Suprapubic skin (tissue), 4 donors: ENCODE data around the gene SNUPN. TPM values are rescaled to one million over a fixed set of nuclear protein-coding genes. Genes with fewer than 3 reads are reported as not detected.

Source experiments
- DNase-seq, 2 donors: peaks; one replicate each; pipeline ENCODE4 v3.0.0-alpha.2; 2019; ENCODE audit warnings: low spot score in 2 of 2
- H3K27ac ChIP-seq: fragments of 200-600 bp; sonication (generic); one replicate; pipeline ENCODE4 v1.5.1; 2019
- H3K27me3 ChIP-seq: fragments of 200-600 bp; sonication (generic); one replicate; pipeline ENCODE4 v1.5.1; 2019
- H3K36me3 ChIP-seq: fragments of 200-600 bp; sonication (generic); one replicate; pipeline ENCODE4 v1.5.1; 2019
- H3K4me1 ChIP-seq: fragments of 200-600 bp; sonication (generic); one replicate; pipeline ENCODE4 v1.5.1; 2019
- H3K4me3 ChIP-seq: fragments of 200-600 bp; sonication (generic); one replicate; pipeline ENCODE4 v1.5.1; 2019; ENCODE audit warnings: mild to moderate bottlenecking
- H3K9me3 ChIP-seq: fragments of 200-600 bp; sonication (generic); one replicate; pipeline ENCODE4 v1.5.1; 2019
- CTCF ChIP-seq, 2 donors: fragments of 200-600 bp in 1 of 2; fragments of 450-650 bp in 1 of 2; sonication (generic) in 1 of 2; IDR thresholded peaks; one replicate each; pipeline ENCODE4 v1.5.1; 2016 to 2019; ENCODE audit warnings: antibody characterized with exemption in 2 of 2, mild to moderate bottlenecking in 1 of 2, moderate library complexity in 1 of 2
- EP300 ChIP-seq: sonication (generic); formaldehyde crosslinking; IDR thresholded peaks from one replicate; pipeline ENCODE4 v1.6.1; 2017; ENCODE audit warnings: antibody characterized with exemption
- POLR2A ChIP-seq, 2 donors: fragments of 450-650 bp; IDR thresholded peaks; one replicate each; pipeline ENCODE4 v1.6.1; 2017; ENCODE audit warnings: antibody characterized with exemption in 2 of 2, mild to moderate bottlenecking in 2 of 2, moderate library complexity in 2 of 2
- POLR2AphosphoS5 ChIP-seq, 3 donors: sonication (generic); formaldehyde crosslinking; IDR thresholded peaks; one replicate each; pipeline ENCODE4 v1.6.1; 2017; ENCODE audit warnings: antibody characterized with exemption in 3 of 3
- WGBS: methylation state at CpG from one replicate; pipeline ENCODE4 v1.1.5; 2018; 5-methylcytosine and 5-hydroxymethylcytosine counted together
- total RNA-seq, 4 donors: library from RNA; depleted of rRNA; stranded (reverse); fragments of >200 nt; gene quantifications; one replicate each; pipeline ENCODE4 v1.1.0, GENCODE V29; 2016

The SNUPN gene
- total RNA-seq, 4 donors from 2014 or later: 12.8 to 31.7 (median 17.5) TPM

GRCh38 chr15:75648156-75649000, 22.9 kb upstream of the SNUPN start:
- peak in 1 of 2 donors; percentile 79 for DNase-seq
- Histone ChIP-seq H3K27me3 (no peaks in the 10 kb centered on the region), H3K27ac (peak overlapping the region; percentile 96), H3K36me3 (no peaks in the 10 kb centered on the region), H3K9me3 (no peaks in the 10 kb centered on the region), H3K4me1 (peaks cover 69% of the 10 kb centered on the region), H3K4me3 (peak overlapping the region; percentile 87)
- no peak for TF ChIP-seq CTCF (IDR thresholded peaks at IDR 0.05)
- TF ChIP-seq POLR2AphosphoS5 (IDR thresholded peaks at IDR 0.05): no peak
- TF ChIP-seq POLR2A (IDR thresholded peaks at IDR 0.05): no peak
- WGBS: under 1% methylated on average over 30 of the region's 34 CpGs

- peak within 1 kb of the TSS; percentile 87 for H3K4me3 ChIP-seq
- DNase-seq: peak; percentile 91 to 92
- peaks cover 60% of the 10 kb centered on the region for H3K4me1 ChIP-seq
- TF ChIP-seq POLR2AphosphoS5 (IDR thresholded peaks at IDR 0.05): peak in 2 of 3 donors; percentile 15 to 38
- peak; percentile 27 to 39 for TF ChIP-seq CTCF (IDR thresholded peaks at IDR 0.05)
- TF ChIP-seq EP300: no peak
- peak in 1 of 2 donors; percentile 49 for TF ChIP-seq POLR2A (IDR thresholded peaks at IDR 0.05)
- H3K27me3 ChIP-seq: no peaks in the 10 kb centered on the region
- no peaks in the 10 kb centered on the region for H3K9me3 ChIP-seq
- no peaks in the 10 kb centered on the region for H3K36me3 ChIP-seq
- 0% methylated on average over 22 of the region's 76 CpGs for whole genome bisulfite sequencing
- H3K27ac ChIP-seq: peak within 1 kb of the TSS; percentile 96
These were observed 22.0 kb upstream of the SNUPN start, which contains the start of gene SNX33 for GRCh38 chr15:75647370-75648155. Gene SNX33, plus strand, starts transcription at chr15:75647912. Its CDS starts 1,191 bp downstream, at chr15:75649103.

GRCh38 chr15:75646944-75647364, 21.4 kb upstream of the SNUPN start:
- H3K27ac ChIP-seq: peak overlapping the region; percentile 96
- H3K4me1 ChIP-seq: peaks cover 54% of the 10 kb centered on the region
- WGBS: 0% methylated on average over 13 of the region's 26 CpGs
- no peaks in the 10 kb centered on the region for H3K27me3 ChIP-seq
- TF ChIP-seq CTCF (IDR thresholded peaks at IDR 0.05) (no peak), EP300 (peak; percentile 73)
- no peaks in the 10 kb centered on the region for H3K9me3 ChIP-seq
- DNase-seq: no peak
- no peaks in the 10 kb centered on the region for H3K36me3 ChIP-seq
- peak overlapping the region; percentile 87 for H3K4me3 ChIP-seq

GRCh38 chr15:75646112-75646943, 20.8 kb upstream of the SNUPN start:
- Histone ChIP-seq H3K4me3 (peak overlapping the region; percentile 87), H3K27ac (peak overlapping the region; percentile 96), H3K36me3 (no peaks in the 10 kb centered on the region), H3K9me3 (no peaks in the 10 kb centered on the region), H3K4me1 (peaks cover 48% of the 10 kb centered on the region), H3K27me3 (no peaks in the 10 kb centered on the region)
- WGBS: 29% methylated on average over 3 of the region's 5 CpGs
- TF ChIP-seq POLR2A (IDR thresholded peaks at IDR 0.05) (no peak), EP300 (no peak)
- no peak for DNase-seq

- WGBS: 72% methylated on average over 2 of the region's 2 CpGs
- peaks cover 40% of the 10 kb centered on the region for H3K4me1 ChIP-seq
- H3K9me3 ChIP-seq: no peaks in the 10 kb centered on the region
- DNase-seq: no peak
- H3K27me3 ChIP-seq: no peaks in the 10 kb centered on the region
- no peaks in the 10 kb centered on the region for H3K36me3 ChIP-seq
- no peak overlapping the region for H3K4me3 ChIP-seq
- TF ChIP-seq CTCF (IDR thresholded peaks at IDR 0.05): no peak
- no peak for TF ChIP-seq POLR2A (IDR thresholded peaks at IDR 0.05)
- TF ChIP-seq EP300: no peak
- TF ChIP-seq POLR2AphosphoS5 (IDR thresholded peaks at IDR 0.05): no peak
- H3K27ac ChIP-seq: no peak overlapping the region
These were observed 18.9 kb upstream of the SNUPN start for GRCh38 chr15:75644376-75644775.
